Liver (tissue), 9 donors: Measurements from ENCODE around the gene RNF149. TPM values are rescaled to one million over a fixed set of nuclear protein-coding genes. Genes with fewer than 3 reads are reported as not detected.

Source experiments
- DNase-seq: peaks from one replicate; pipeline ENCODE4 v3.0.0-alpha.2; 2017; ENCODE audit warnings: low spot score
- H3K27ac ChIP-seq, 2 donors: one replicate each; pipeline ENCODE4 v1.7.0; 2013; ENCODE audit warnings: inconsistent platforms in 2 of 2, low read length in 2 of 2, control low read depth in 1 of 2, low read depth in 1 of 2, mild to moderate bottlenecking in 1 of 2
- H3K27me3 ChIP-seq, 4 donors: one replicate each; pipeline versions ENCODE4 v1.6.1 to v1.7.0; 2013; ENCODE audit warnings: low read length in 3 of 4, inconsistent platforms in 1 of 4, mild to moderate bottlenecking in 1 of 4, moderate library complexity in 1 of 4; ENCODE audit not compliant: control insufficient read depth in 4 of 4, insufficient read depth in 4 of 4
- H3K36me3 ChIP-seq, 4 donors: one replicate each; pipeline versions ENCODE4 v1.6.1 to v1.7.0; 2013; ENCODE audit warnings: low read length in 3 of 4, mild to moderate bottlenecking in 3 of 4, low read depth in 1 of 4, moderate library complexity in 1 of 4; ENCODE audit not compliant: control insufficient read depth in 4 of 4, insufficient read depth in 3 of 4
- H3K4me1 ChIP-seq, 4 donors: one replicate each; pipeline versions ENCODE4 v1.6.1 to v1.7.0; 2013; ENCODE audit warnings: low read length in 3 of 4, mild to moderate bottlenecking in 3 of 4, moderate library complexity in 1 of 4; ENCODE audit not compliant: control insufficient read depth in 4 of 4, insufficient read depth in 4 of 4
- H3K4me3 ChIP-seq, 3 donors: one replicate each; pipeline versions ENCODE4 v1.6.1 to v1.7.0; 2013; ENCODE audit warnings: low read length in 3 of 3, control low read depth in 1 of 3, low read depth in 1 of 3, mild to moderate bottlenecking in 1 of 3
- H3K9ac ChIP-seq, 2 donors: one replicate each; pipeline ENCODE4 v1.7.0; 2013; ENCODE audit warnings: low read length in 2 of 2, mild to moderate bottlenecking in 2 of 2, moderate library complexity in 2 of 2, control low read depth in 1 of 2, low read depth in 1 of 2
- H3K9me3 ChIP-seq, 4 donors: one replicate each; pipeline versions ENCODE4 v1.6.1 to v1.7.0; 2013; ENCODE audit warnings: low read length in 3 of 4; ENCODE audit not compliant: control insufficient read depth in 4 of 4
- FOXA1 ChIP-seq: IDR thresholded peaks from 2 replicates; pipeline ENCODE4 v1.6.1; 2016; ENCODE audit warnings: antibody characterized with exemption
- GABPA ChIP-seq, 2 donors: IDR thresholded peaks in 1 of 2; conservative IDR thresholded peaks in 1 of 2; 2 replicates each; pipeline ENCODE4 v1.6.1; 2016; ENCODE audit warnings: antibody characterized with exemption in 2 of 2, mild to moderate bottlenecking in 1 of 2, moderate library complexity in 1 of 2
- HNF4A ChIP-seq, 2 donors: conservative IDR thresholded peaks; 2 replicates each; pipeline ENCODE4 v1.6.1; 2016; ENCODE audit warnings: antibody characterized with exemption in 2 of 2, mild to moderate bottlenecking in 2 of 2
- JUND ChIP-seq, 2 donors: IDR thresholded peaks; 2 replicates each; pipeline ENCODE4 v1.6.1; 2016; ENCODE audit warnings: antibody characterized with exemption in 2 of 2
- MAX ChIP-seq: IDR thresholded peaks from 2 replicates; pipeline ENCODE4 v1.6.1; 2016; ENCODE audit warnings: antibody characterized with exemption
- NR2F2 ChIP-seq: IDR thresholded peaks from 2 replicates; pipeline ENCODE4 v1.6.1; 2016; ENCODE audit warnings: antibody characterized with exemption
- RAD21 ChIP-seq, 2 donors: IDR thresholded peaks; 2 replicates each; pipeline ENCODE4 v1.6.1; 2016; ENCODE audit warnings: antibody characterized with exemption in 2 of 2, mild to moderate bottlenecking in 2 of 2
- REST ChIP-seq: IDR thresholded peaks from 2 replicates; pipeline ENCODE4 v1.6.1; 2016; ENCODE audit warnings: antibody characterized with exemption, mild to moderate bottlenecking
- RXRA ChIP-seq, 2 donors: IDR thresholded peaks; 2 replicates each; pipeline ENCODE4 v1.6.1; 2017 to 2018; ENCODE audit warnings: antibody characterized with exemption in 2 of 2, mild to moderate bottlenecking in 1 of 2
- YY1 ChIP-seq: IDR thresholded peaks from 2 replicates; pipeline ENCODE4 v1.6.1; 2016; ENCODE audit warnings: antibody characterized with exemption, mild to moderate bottlenecking
- WGBS: extraction: QIAGEN DNeasy Blood & Tissue Kit; methylation state at CpG from one replicate; pipeline ENCODE4 v1.1.7; 2013; 5-methylcytosine and 5-hydroxymethylcytosine counted together
- polyA plus RNA-seq, 2 donors: library from polyadenylated mRNA; stranded (reverse) in 1 of 2; unstranded in 1 of 2; fragments of 200-250 nt in 1 of 2; fragments of >200 nt in 1 of 2; fragmentation: Nextera tagmentation in 1 of 2; extraction: Ambion mirVana in 1 of 2; gene quantifications; one replicate each; pipeline versions ENCODE4 v1.2.1 to v1.2.3, GENCODE V29; 2013 to 2015
- total RNA-seq, 2 donors: library from RNA; depleted of rRNA; stranded (reverse); fragments of >200 nt; gene quantifications; one replicate each; pipeline ENCODE4 v1.2.3, GENCODE V29; 2014
- donor health status: healthy.
- donor health status: healthy.
- donor health status: healthy.
- donor health status: healthy.
- donor health status: healthy.

Gene RNF149
- total and polyA plus RNA-seq, 4 donors, result 14.1 to 54.7 (median 29.1) TPM

GRCh38 chr2:101234169-101234938 is 74.1 kb downstream of the RNF149 start:
- no peak overlapping the region for H3K4me3 ChIP-seq
- H3K9me3 ChIP-seq, result no peaks in the 10 kb centered on the region
- no peak for DNase-seq
- TF ChIP-seq RAD21 (IDR thresholded peaks at IDR 0.05) (no peak), YY1 (peak; percentile 18), FOXA1 (no peak), RXRA (IDR thresholded peaks at IDR 0.05) (peak in 1 of 2 donors; percentile 50), HNF4A (conservative IDR thresholded peaks at IDR 0.05) (peak in 1 of 2 donors; percentile 25), JUND (IDR thresholded peaks at IDR 0.05) (peak in 1 of 2 donors; percentile 11)
- H3K27ac ChIP-seq, result peak overlapping the region; percentile 33 to 70
- WGBS, result 45% methylated on average over 12 of the region's 12 CpGs
- no peaks in the 10 kb centered on the region for H3K36me3 ChIP-seq
- H3K4me1 ChIP-seq, result peaks cover 4 to 26% (median 9%) of the 10 kb centered on the region in 4 donors
- H3K9ac ChIP-seq, result no peak overlapping the region
- H3K27me3 ChIP-seq, result no peaks in the 10 kb centered on the region

- H3K36me3 ChIP-seq, result no peaks in the 10 kb centered on the region
- H3K27me3 ChIP-seq, result no peaks in the 10 kb centered on the region
- H3K4me1 ChIP-seq, result peaks cover 3 to 21% (median 6%) of the 10 kb centered on the region in 4 donors
- DNase-seq, result no peak
- H3K4me3 ChIP-seq, result no peak overlapping the region
- H3K27ac ChIP-seq, result no peak overlapping the region
- 96% methylated on average over 6 of the region's 6 CpGs for WGBS
- H3K9me3 ChIP-seq, result no peaks in the 10 kb centered on the region
- TF ChIP-seq FOXA1 (no peak), YY1 (no peak), GABPA (IDR thresholded peaks at IDR 0.05 in 1 of 2, conservative IDR thresholded peaks at IDR 0.05 in 1 of 2) (no peak), RXRA (IDR thresholded peaks at IDR 0.05) (no peak)
- H3K9ac ChIP-seq, result no peak overlapping the region
Observed at GRCh38 chr2:101232770-101233169, 75.7 kb downstream of the RNF149 start.

- no peaks in the 10 kb centered on the region for H3K36me3 ChIP-seq
- peaks cover 3 to 21% (median 6%) of the 10 kb centered on the region in 4 donors for H3K4me1 ChIP-seq
- no peak overlapping the region for H3K27ac ChIP-seq
- no peak overlapping the region for H3K4me3 ChIP-seq
- no peak overlapping the region for H3K9ac ChIP-seq
- TF ChIP-seq NR2F2 (no peak), MAX (no peak), REST (no peak)
- H3K9me3 ChIP-seq, result no peaks in the 10 kb centered on the region
- H3K27me3 ChIP-seq, result no peaks in the 10 kb centered on the region
- WGBS, result 86% methylated on average over 6 of the region's 6 CpGs
- no peak for DNase-seq
Observed at GRCh38 chr2:101231937-101232730, 76.4 kb downstream of the RNF149 start.
